K562 (cell line): Measurements from ENCODE around the gene KLF1. TPM values are rescaled to one million over a fixed set of nuclear protein-coding genes. Genes with fewer than 3 reads are reported as not detected.

ENCODE experiments used
- ATAC-seq: fragments of 200-7000 bp; cut with Tn5 transposase; 3 replicates; pipeline ENCODE4 v1.9.1; 2020; ENCODE audit warnings: moderate library complexity
- BruUV-seq: library from RNA; stranded (reverse); fragments of 400-500 nt; replicated peaks from 2 replicates; lab custom pipeline; 2021; lab: Mats Ljungman, UMichigan
- CTCF ChIA-PET: fragments of 300-600 bp; formaldehyde crosslinking; extraction: SDS; loops from one replicate; lab custom pipeline; 2021; ENCODE audit warnings: low intra/inter-chr PET ratio; lab: Yijun Ruan, JAX
- POLR2A ChIA-PET: fragments of 300-600, 350-650 bp; sonication (Branson Sonifier 250); formaldehyde crosslinking; extraction: SDS; loops from one replicate; lab custom pipeline; 2021; ENCODE audit warnings: antibody characterized with exemption, inconsistent platforms; lab: Yijun Ruan, JAX
- DNase-seq, 4 experiments: peaks; one replicate each; pipeline versions ENCODE4 v3.0.0 to v3.0.0-alpha.2; 2011 to 2018; ENCODE audit warnings: low spot score in 3 of 4, mixed read lengths in 3 of 4; ENCODE audit errors: extremely low read depth in 1 of 4
- FAIRE-seq: peaks from 2 replicates; lab custom pipeline; 2011; peaks lifted over from hg19 to GRCh38; lab: Jason Lieb, UNC
- H2AFZ ChIP-seq: 2 replicates; pipeline ENCODE4 v1.6.0; 2011; ENCODE audit warnings: low read depth, low read length, control low read depth, inconsistent platforms
- H3K27ac ChIP-seq: fragments of 200-600 bp; 3 replicates; pipeline ENCODE4 v1.8.0; 2011; ENCODE audit warnings: low read depth, mild to moderate bottlenecking, control low read depth, inconsistent platforms, low read length, moderate library complexity, mixed read lengths; ENCODE audit errors: extremely low read depth
- H3K27me3 ChIP-seq, 2 experiments: fragments of 300-600 bp in 1 of 2; 2 replicates in 1 of 2; 3 replicates in 1 of 2; pipeline versions ENCODE4 v1.6.0 to v1.8.0; 2011; ENCODE audit warnings: inconsistent platforms in 2 of 2, low read length in 2 of 2, mild to moderate bottlenecking in 1 of 2, mixed read lengths in 1 of 2, moderate library complexity in 1 of 2; ENCODE audit not compliant: control insufficient read depth in 2 of 2, insufficient read depth in 2 of 2
- H3K36me3 ChIP-seq: fragments of 300-600 bp; 3 replicates; pipeline ENCODE4 v1.8.0; 2011; ENCODE audit warnings: mild to moderate bottlenecking, low read length, inconsistent platforms; ENCODE audit not compliant: control insufficient read depth, insufficient read depth
- H3K4me1 ChIP-seq, 2 experiments: fragments of 200-600 bp in 1 of 2; replicated peaks in 1 of 2; 2 replicates in 1 of 2; 3 replicates in 1 of 2; pipeline versions ENCODE4 v1.5.1 to v1.8.0; 2011; ENCODE audit warnings: inconsistent platforms in 2 of 2, low read length in 2 of 2, mild to moderate bottlenecking in 1 of 2, mixed read lengths in 1 of 2, moderate library complexity in 1 of 2; ENCODE audit not compliant: control insufficient read depth in 2 of 2, insufficient read depth in 2 of 2
- H3K4me2 ChIP-seq: 2 replicates; pipeline ENCODE4 v1.6.1; 2011; ENCODE audit warnings: low read length, control low read depth, inconsistent platforms, mixed read lengths; ENCODE audit not compliant: insufficient read depth
- H3K4me3 ChIP-seq: fragments of 200-600 bp; sonication (generic), shearing (Covaris generic); 2 replicates; pipeline ENCODE4 v1.5.1; 2016; ENCODE audit warnings: control low read depth, inconsistent platforms
- H3K79me2 ChIP-seq: fragments of 200-600 bp; 3 replicates; pipeline ENCODE4 v1.8.0; 2011; ENCODE audit warnings: low read length, inconsistent platforms; ENCODE audit not compliant: control insufficient read depth, insufficient read depth
- H3K9ac ChIP-seq, 2 experiments: 2 replicates each; pipeline versions ENCODE4 v1.6.0 to v1.6.1; 2011; ENCODE audit warnings: low read depth in 2 of 2, low read length in 2 of 2, control low read depth in 1 of 2, inconsistent platforms in 1 of 2, mild to moderate bottlenecking in 1 of 2, mixed read lengths in 1 of 2; ENCODE audit not compliant: insufficient read depth in 1 of 2
- H3K9me1 ChIP-seq: one replicate; pipeline ENCODE4 v1.6.0; 2011; ENCODE audit warnings: inconsistent platforms, mild to moderate bottlenecking, low read length, moderate library complexity; ENCODE audit not compliant: control insufficient read depth, insufficient read depth
- H3K9me3 ChIP-seq: replicated peaks from 2 replicates; pipeline ENCODE4 v1.5.1; 2011; ENCODE audit warnings: low read depth, low read length, inconsistent platforms; ENCODE audit not compliant: control insufficient read depth, insufficient read depth
- H4K20me1 ChIP-seq: replicated peaks from 2 replicates; pipeline ENCODE4 v1.6.1; 2011; ENCODE audit warnings: low read length, inconsistent platforms, mixed read lengths; ENCODE audit not compliant: control insufficient read depth, insufficient read depth
- C11orf30 ChIP-seq: fragments of 450-650 bp; IDR thresholded peaks from 2 replicates; pipeline ENCODE4 v1.6.1; 2016; ENCODE audit warnings: low read depth, mild to moderate bottlenecking
- CHD4 ChIP-seq: fragments of 200-600 bp; sonication (generic); IDR thresholded peaks from 3 replicates; pipeline ENCODE4 v1.6.1; 2012; ENCODE audit warnings: low read depth, mild to moderate bottlenecking, mixed read lengths, low read length, inconsistent platforms; ENCODE audit not compliant: insufficient read depth, insufficient replicate concordance, poor library complexity, severe bottlenecking
- HSF4 ChIP-seq: fragments of 250-450 bp; sonication (Bioruptor Pico); IDR thresholded peaks from 2 replicates; pipeline ENCODE4 v2.1.2; 2022; ENCODE audit warnings: mild to moderate bottlenecking, moderate library complexity, borderline replicate concordance
- MAFG ChIP-seq: fragments of 450-650 bp; conservative IDR thresholded peaks from 2 replicates; pipeline ENCODE4 v1.6.1; 2016; ENCODE audit warnings: missing genetic modification characterization, missing compliant biosample characterization
- MCM3 ChIP-seq: fragments of 450-650 bp; IDR thresholded peaks from 2 replicates; pipeline ENCODE4 v1.6.1; 2016
- NR2C1 ChIP-seq, 2 experiments: fragments of 450-650 bp; IDR thresholded peaks; 2 replicates each; pipeline ENCODE4 v1.6.1; 2017; ENCODE audit warnings: mild to moderate bottlenecking in 2 of 2, antibody characterized with exemption in 1 of 2, inconsistent platforms in 1 of 2, missing compliant biosample characterization in 1 of 2, missing genetic modification characterization in 1 of 2
- POLR2A ChIP-seq: fragments of 450-650 bp; conservative IDR thresholded peaks from 2 replicates; pipeline ENCODE4 v1.6.1; 2016
- SMARCA4 ChIP-seq: fragments of 450-650 bp; IDR thresholded peaks from 2 replicates; pipeline ENCODE4 v1.6.1; 2016
- ZNF263 ChIP-seq: sonication (generic); formaldehyde crosslinking; IDR thresholded peaks from 2 replicates; pipeline ENCODE4 v1.8.0; 2022; ENCODE audit warnings: mild to moderate bottlenecking, missing genetic modification reagents, borderline replicate concordance
- ZNF444 ChIP-seq: fragments of 250-450 bp; sonication (Bioruptor Pico); IDR thresholded peaks from 2 replicates; pipeline ENCODE4 v1.4.0; 2020; ENCODE audit warnings: mild to moderate bottlenecking, moderate library complexity
- ZNF445 ChIP-seq: fragments of 250-450 bp; sonication (Bioruptor Pico); IDR thresholded peaks from 2 replicates; pipeline ENCODE4 v1.4.0; 2020; ENCODE audit warnings: low read depth, mild to moderate bottlenecking, moderate library complexity
- ZNF76 ChIP-seq: fragments of 250-450 bp; sonication (Bioruptor Pico); IDR thresholded peaks from 2 replicates; pipeline ENCODE4 v1.4.0; 2020; ENCODE audit warnings: mild to moderate bottlenecking, moderate library complexity, borderline replicate concordance
- ZNF79 ChIP-seq: fragments of 250-450 bp; sonication (Bioruptor Pico); IDR thresholded peaks from 2 replicates; pipeline ENCODE4 v1.4.0; 2020; ENCODE audit warnings: low read depth, mild to moderate bottlenecking, moderate library complexity
- WGBS: fragments of 100-300 bp; shearing (Covaris generic); methylation state at CpG from one replicate; pipeline ENCODE4 v1.1.6; 2016; ENCODE audit warnings: low coverage, mixed read lengths; ENCODE audit not compliant: insufficient coverage; ENCODE audit errors: missing lambda C conversion rate; 5-methylcytosine and 5-hydroxymethylcytosine counted together
- in situ Hi-C: fragments of 300-500 bp; cut with MboI; formaldehyde crosslinking; loops from 4 replicates; pipeline ENCODE4 v1.15.0; 2018; ENCODE audit warnings: inconsistent platforms, mixed read lengths
- intact Hi-C: fragments of 100-400 bp; cut with micrococcal nuclease; formaldehyde crosslinking; loops from 2 replicates; pipeline ENCODE4 v1.14.2; 2022
- polyA plus RNA-seq, 8 experiments: library from polyadenylated mRNA; depleted of rRNA in 4 of 8; stranded (reverse) in 5 of 8; unstranded in 3 of 8; fragments of >200 nt; fragmentation: Nextera tagmentation in 2 of 8; fragmentation: Illumina TruSeq in 1 of 8; extraction: Ambion mirVana in 2 of 8; extraction: Trizol in 1 of 8; gene quantifications; 2 replicates each; pipeline versions ENCODE4 v1.2.1 to v1.2.3, GENCODE V29; 2011 to 2014; ENCODE audit warnings: inconsistent platforms in 1 of 8, missing spikeins in 1 of 8
- total RNA-seq, 7 experiments: library from RNA; depleted of rRNA in 6 of 7; stranded (reverse); fragments of >200 nt in 6 of 7; fragmentation: Illumina TruSeq in 2 of 7; extraction: Trizol in 2 of 7; gene quantifications; 2 replicates each; pipeline versions ENCODE4 v1.2.1 to v1.2.3, GENCODE V29; 2011 to 2021; ENCODE audit warnings: low replicate concordance in 1 of 7
- TF ChIP-seq, protein P1 (sequence below): fragments of 450-650 bp; IDR thresholded peaks from 2 replicates; pipeline ENCODE4 v1.7.1; 2018; ENCODE audit warnings: mild to moderate bottlenecking, low read depth; ENCODE audit not compliant: partially characterized antibody
- TF ChIP-seq, protein P2 (sequence below): sonication (generic); formaldehyde crosslinking; IDR thresholded peaks from 2 replicates; pipeline ENCODE4 v1.8.0; 2022; ENCODE audit warnings: missing genetic modification reagents, mild to moderate bottlenecking, borderline replicate concordance
- TF ChIP-seq, protein P3 (sequence below): fragments of 250-450 bp; sonication (Bioruptor Pico); IDR thresholded peaks from 2 replicates; pipeline ENCODE4 v1.9.0; 2021; ENCODE audit warnings: mild to moderate bottlenecking, inconsistent platforms

KLF1 gene
- total and polyA plus RNA-seq, 9 of the 15 experiments (the other 6 are each of a cell fraction or from before 2014, with no cell fraction given) = 8.4 to 163 (median 47.3) TPM

DNA sequence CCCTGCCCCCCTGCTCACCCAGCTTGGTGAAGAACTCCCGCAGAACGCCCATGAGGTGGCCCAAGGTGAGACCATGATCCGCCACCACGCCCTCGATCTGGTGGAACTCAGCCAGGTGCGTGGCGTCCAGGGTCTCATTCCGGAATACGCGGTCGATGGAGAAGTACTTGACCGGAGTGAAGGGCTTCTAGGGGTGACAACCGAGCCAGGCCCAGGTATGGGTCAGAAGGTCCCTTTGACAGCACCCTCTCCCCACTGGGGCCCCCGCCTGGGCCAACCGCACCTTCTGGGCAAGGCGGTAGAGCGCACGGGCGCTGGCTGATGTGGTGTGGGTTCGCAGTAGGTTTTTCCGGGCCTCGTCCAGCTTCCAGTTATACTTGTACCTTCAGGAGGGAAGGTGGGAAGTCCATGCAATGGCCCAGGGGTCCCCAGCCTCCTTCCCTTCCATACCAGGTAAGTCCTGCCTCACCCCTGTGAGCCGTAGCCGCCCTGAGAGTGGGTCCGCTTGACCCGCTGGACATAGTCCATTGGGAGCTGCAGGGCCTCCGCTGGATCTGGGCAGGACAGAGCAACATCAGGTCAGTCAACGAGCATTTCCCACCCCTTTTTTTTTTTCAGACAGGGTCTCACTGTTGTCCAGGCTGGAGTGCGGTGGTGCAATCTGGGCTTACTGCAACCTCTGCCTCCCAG, 37.8 kb upstream of the KLF1 start (continued):
- TF ChIP-seq, protein P1, sequence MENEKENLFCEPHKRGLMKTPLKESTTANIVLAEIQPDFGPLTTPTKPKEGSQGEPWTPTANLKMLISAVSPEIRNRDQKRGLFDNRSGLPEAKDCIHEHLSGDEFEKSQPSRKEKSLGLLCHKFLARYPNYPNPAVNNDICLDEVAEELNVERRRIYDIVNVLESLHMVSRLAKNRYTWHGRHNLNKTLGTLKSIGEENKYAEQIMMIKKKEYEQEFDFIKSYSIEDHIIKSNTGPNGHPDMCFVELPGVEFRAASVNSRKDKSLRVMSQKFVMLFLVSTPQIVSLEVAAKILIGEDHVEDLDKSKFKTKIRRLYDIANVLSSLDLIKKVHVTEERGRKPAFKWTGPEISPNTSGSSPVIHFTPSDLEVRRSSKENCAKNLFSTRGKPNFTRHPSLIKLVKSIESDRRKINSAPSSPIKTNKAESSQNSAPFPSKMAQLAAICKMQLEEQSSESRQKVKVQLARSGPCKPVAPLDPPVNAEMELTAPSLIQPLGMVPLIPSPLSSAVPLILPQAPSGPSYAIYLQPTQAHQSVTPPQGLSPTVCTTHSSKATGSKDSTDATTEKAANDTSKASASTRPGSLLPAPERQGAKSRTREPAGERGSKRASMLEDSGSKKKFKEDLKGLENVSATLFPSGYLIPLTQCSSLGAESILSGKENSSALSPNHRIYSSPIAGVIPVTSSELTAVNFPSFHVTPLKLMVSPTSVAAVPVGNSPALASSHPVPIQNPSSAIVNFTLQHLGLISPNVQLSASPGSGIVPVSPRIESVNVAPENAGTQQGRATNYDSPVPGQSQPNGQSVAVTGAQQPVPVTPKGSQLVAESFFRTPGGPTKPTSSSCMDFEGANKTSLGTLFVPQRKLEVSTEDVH = no peak
- TF ChIP-seq, protein P2, sequence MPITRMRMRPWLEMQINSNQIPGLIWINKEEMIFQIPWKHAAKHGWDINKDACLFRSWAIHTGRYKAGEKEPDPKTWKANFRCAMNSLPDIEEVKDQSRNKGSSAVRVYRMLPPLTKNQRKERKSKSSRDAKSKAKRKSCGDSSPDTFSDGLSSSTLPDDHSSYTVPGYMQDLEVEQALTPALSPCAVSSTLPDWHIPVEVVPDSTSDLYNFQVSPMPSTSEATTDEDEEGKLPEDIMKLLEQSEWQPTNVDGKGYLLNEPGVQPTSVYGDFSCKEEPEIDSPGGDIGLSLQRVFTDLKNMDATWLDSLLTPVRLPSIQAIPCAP = no peak

DNA sequence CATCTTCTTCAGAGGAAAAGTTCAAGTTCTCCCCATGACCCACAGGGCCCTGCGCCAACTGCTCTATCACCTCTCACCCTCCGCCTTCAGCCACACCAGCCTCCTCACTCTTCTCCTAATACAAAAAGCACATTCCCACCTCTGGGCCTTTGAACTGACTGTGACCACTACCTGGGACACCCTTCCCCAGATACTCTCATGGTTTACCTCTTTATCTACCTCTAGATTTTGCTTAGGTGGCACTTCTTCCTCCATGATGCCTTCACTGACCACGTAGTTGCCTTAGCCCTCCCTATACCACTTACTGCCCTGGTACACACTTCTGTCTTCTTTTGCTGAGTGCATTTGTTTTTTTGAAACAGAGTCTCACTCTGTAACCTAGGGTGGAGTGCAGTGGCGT, 36.0 kb upstream of the KLF1 start:
- H3K4me3 ChIP-seq = no peak overlapping the region
- H3K4me2 ChIP-seq = no peak overlapping the region
- CTCF ChIA-PET = no interaction called here
- POLR2A ChIA-PET = no interaction called here
- WGBS = 100% methylated on average over 4 of the region's 4 CpGs
- ATAC-seq (no peak), FAIRE-seq (no peak), DNase-seq (no peak)
- no peaks in the 10 kb centered on the region for H3K9me1 ChIP-seq
- no peak overlapping the region for H3K9ac ChIP-seq
- H4K20me1 ChIP-seq = no peaks in the 10 kb centered on the region
- no peak overlapping the region for H3K27ac ChIP-seq
- no peaks in the 10 kb centered on the region for H3K9me3 ChIP-seq
- BruUV-seq = no TSS peak
- peaks cover 4 to 31% of the 10 kb centered on the region in 2 experiments; a peak in 3 of 5 replicates for H3K4me1 ChIP-seq
- H3K27me3 ChIP-seq = no peaks in the 10 kb centered on the region
- H3K79me2 ChIP-seq = 0 out of 3 replicates have a peak, but pooled peaks cover under 1% of the 10 kb centered on the region
- intact Hi-C loops (no loop called here), in situ Hi-C loops (no loop called here)
- H3K36me3 ChIP-seq = peaks cover 55% of the 10 kb centered on the region; the same call in 2 of the 3 replicates
- no peak overlapping the region for H2AFZ ChIP-seq
- TF ChIP-seq ZNF445 (CRISPR knock-in tag) (no peak), MAFG (tag) (peak; percentile 56), NR2C1 (IDR thresholded peaks at IDR 0.05) (no peak), NR2C1 (tag; IDR thresholded peaks at IDR 0.05) (no peak), ZNF263 (CRISPR knock-in tag) (no peak), ZNF79 (CRISPR knock-in tag) (no peak), MCM3 (no peak), HSF4 (CRISPR knock-in tag) (no peak), SMARCA4 (no peak), C11orf30 (peak; percentile 74), CHD4 (no peak), ZNF76 (CRISPR knock-in tag) (no peak), POLR2A (peak; percentile 34; the same call in 1 of the 2 replicates), ZNF444 (CRISPR knock-in tag) (no peak)
- TF ChIP-seq, protein P3, sequence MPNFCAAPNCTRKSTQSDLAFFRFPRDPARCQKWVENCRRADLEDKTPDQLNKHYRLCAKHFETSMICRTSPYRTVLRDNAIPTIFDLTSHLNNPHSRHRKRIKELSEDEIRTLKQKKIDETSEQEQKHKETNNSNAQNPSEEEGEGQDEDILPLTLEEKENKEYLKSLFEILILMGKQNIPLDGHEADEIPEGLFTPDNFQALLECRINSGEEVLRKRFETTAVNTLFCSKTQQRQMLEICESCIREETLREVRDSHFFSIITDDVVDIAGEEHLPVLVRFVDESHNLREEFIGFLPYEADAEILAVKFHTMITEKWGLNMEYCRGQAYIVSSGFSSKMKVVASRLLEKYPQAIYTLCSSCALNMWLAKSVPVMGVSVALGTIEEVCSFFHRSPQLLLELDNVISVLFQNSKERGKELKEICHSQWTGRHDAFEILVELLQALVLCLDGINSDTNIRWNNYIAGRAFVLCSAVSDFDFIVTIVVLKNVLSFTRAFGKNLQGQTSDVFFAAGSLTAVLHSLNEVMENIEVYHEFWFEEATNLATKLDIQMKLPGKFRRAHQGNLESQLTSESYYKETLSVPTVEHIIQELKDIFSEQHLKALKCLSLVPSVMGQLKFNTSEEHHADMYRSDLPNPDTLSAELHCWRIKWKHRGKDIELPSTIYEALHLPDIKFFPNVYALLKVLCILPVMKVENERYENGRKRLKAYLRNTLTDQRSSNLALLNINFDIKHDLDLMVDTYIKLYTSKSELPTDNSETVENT (CRISPR knock-in tag) = no peak
